22Rv1 (cell line): ENCODE data around the gene ARHGAP6.

Source experiments
- ZFX ChIP-seq: fragments of 450-650 bp; IDR thresholded peaks from 2 replicates; pipeline ENCODE4 v1.6.1; 2017; ENCODE audit warnings: antibody characterized with exemption, borderline replicate concordance
- TF ChIP-seq, protein P1 (sequence below): fragments of 450-650 bp; IDR thresholded peaks from 2 replicates; pipeline ENCODE4 v1.5.1; 2017; ENCODE audit warnings: mild to moderate bottlenecking

DNA sequence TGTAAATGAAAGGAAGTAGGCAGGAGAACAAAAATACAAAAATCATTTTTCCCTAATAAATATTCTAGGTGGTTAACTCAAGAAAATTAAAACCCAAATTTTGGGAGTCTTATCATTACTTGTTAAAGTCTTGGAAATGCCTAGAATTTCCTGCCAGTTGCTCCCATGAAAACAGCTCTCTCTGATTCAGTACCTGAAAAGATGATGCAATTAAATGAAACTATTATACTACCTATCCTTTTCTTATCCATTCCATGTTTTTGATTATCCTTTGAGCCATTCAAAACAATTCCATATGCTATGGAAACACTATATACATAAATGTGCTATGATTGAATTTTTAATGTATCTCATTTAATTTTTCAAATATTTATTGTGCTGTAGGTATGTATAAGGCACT is 423.0 kb downstream of the ARHGAP6 start:
- TF ChIP-seq, protein P1, sequence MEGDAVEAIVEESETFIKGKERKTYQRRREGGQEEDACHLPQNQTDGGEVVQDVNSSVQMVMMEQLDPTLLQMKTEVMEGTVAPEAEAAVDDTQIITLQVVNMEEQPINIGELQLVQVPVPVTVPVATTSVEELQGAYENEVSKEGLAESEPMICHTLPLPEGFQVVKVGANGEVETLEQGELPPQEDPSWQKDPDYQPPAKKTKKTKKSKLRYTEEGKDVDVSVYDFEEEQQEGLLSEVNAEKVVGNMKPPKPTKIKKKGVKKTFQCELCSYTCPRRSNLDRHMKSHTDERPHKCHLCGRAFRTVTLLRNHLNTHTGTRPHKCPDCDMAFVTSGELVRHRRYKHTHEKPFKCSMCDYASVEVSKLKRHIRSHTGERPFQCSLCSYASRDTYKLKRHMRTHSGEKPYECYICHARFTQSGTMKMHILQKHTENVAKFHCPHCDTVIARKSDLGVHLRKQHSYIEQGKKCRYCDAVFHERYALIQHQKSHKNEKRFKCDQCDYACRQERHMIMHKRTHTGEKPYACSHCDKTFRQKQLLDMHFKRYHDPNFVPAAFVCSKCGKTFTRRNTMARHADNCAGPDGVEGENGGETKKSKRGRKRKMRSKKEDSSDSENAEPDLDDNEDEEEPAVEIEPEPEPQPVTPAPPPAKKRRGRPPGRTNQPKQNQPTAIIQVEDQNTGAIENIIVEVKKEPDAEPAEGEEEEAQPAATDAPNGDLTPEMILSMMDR, result no peak
- TF ChIP-seq ZFX, result no peak
